HG03575 (cell line): ENCODE results near the gene CALHM1.

Source experiments
- ATAC-seq: cut with Tn5 transposase; IDR thresholded peaks from one replicate; pipeline ENCODE4 v1.9.1; 2021; ENCODE audit not compliant: unreplicated experiment, insufficient number of reproducible peaks, low FRiP score; ENCODE audit errors: extremely low read depth

Gene CALHM1

DNA sequence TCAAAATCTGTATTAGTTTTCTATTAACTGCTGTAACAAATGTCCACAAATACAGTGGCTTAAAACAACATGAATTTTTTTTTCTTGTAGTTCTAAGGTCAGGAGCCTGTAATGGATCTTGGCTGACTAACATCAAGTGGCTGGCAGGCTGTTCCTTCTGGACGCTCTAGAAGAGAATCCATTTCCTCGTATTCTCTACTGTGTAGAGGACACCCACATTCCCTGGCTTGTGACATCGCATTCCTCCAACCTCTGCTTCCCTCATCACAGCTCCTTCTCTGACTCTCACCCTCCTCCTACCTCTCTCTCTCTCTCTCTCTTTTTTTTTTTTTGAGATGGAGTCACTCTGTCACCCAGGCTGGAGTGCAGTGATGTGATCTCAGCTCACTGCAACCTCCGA lies 4.8 kb upstream of the CALHM1 start:
- ATAC-seq: no peak

DNA sequence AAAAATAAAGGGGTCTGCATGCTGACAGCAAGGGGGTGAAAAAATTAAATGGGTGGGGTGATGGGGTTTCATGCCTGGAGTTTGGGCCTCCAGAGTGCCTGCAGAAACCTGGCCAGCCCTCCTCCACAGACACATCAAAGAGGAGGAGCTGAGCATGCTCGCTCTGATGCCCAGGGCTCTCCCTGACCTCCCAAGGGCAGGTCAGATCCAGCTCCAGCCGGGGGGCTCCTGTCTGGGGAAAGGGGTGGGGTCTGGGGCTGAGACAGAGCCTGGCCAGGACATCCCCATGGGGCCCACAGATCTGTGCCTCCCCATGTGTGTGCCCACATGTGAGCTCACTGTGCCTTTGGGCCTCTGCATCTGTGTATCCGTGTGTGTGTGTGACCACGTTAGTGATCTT lies 915 bp upstream of the CALHM1 start:
- ATAC-seq: no peak

DNA sequence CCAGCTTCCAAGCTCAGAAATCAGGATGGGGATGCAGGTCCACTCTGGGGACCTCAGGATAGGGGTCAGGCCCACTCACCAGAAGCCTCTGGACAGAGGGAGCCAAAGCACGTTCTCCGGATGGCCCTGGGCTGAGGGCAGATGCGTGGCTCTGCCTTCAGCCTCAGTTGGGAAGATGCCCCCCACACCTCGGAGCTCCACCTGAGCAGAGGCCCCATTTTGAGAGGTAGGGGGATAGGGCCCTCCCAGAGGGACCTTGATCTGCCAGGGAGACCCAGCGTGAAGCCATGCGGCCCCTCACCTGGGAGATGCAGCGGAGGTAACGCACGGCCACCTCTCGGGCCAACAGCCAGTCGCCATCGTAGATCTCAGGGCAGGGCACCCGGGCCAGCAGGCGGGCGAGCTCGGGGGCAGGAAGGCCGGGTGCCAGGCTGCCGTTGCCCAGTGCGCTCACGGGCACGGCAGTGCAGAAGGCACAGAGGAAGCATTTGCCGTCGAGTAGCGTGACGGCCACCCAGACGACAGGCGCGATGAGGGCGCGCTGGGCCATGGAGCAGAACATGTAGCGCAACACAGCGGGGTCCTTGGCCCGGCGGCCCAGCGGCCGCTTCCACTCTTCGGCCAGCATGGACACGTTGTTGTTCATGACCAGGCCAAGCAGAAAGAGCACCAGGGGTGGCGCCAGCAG lies 660 bp downstream of the CALHM1 start:
- no peak for ATAC-seq

DNA sequence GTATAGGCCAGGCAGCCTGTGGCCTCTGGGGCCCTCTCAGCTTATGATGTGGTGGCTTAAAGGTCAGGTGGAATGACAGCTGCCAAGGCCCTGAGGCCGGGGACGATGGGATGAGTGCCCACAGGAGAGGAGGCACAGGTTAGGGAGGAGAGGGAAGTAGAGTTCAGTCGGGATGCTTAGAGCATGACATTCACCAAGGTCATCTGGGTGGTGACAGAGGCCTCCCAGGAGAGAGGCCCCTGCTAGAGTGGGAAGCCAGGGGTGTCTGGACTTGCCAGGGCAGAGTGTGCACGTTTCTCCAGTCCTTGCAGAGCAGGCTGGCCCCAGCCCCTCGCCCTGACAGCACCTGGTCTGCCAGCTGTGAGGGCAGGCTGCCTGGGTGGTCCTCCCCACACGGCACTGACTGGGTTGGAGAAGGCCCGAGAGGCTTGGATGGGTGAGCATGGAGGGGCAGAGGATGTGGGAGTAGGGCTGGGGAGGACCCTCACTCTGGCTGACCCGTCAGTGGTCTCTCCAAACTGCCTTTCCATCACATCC lies 1.5 kb downstream of the CALHM1 start:
- no peak for ATAC-seq

DNA sequence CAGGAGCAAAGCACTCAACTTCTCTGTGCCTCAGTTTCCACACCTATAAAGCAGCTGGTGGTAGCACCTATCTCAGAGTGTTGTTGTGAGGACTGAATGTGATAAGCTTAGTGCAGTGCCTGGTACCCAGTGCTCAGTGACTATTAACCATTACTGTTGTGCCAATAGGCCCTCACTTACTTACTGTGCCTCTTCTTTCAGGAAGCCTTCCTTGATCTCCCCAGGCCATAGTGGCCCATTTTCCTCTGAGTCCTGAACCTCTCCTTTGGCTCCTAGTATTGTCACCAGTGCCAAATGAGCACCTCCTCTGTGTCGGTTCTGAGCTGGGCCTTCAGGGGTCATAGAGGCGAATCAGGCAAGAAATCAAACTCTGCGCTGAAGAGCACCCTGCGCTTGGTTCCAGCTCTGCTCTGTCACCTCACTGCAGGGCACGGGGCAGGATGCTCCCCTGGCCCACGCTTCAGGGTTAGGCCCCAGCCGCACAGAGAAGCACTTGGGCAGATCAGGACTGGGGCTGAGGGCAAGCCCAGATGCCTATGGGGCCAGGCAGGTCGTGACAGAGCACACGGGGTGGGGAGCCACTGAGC lies 2.5 kb downstream of the CALHM1 start:
- ATAC-seq: no peak

DNA sequence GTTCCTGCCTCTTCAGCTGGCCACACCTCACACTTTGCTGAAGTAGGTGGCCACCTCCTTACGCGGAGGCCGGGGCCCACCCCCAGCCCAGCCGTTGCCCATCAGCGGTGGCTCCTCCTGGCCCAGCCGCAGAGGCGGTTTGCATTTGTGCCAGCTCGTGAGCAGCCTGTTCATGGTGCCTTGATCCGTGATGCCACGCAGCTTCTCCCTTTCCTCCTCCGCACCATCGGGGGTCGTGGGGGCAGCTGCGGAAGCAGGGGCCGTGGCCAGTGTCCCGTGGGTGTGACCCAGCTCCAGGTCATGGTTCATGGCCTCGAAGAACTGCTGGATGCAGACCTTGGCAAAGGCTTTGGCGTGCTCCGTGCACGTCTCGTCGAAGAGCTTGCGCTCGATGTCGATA lies 3.5 kb downstream of the CALHM1 start:
- no peak for ATAC-seq

DNA sequence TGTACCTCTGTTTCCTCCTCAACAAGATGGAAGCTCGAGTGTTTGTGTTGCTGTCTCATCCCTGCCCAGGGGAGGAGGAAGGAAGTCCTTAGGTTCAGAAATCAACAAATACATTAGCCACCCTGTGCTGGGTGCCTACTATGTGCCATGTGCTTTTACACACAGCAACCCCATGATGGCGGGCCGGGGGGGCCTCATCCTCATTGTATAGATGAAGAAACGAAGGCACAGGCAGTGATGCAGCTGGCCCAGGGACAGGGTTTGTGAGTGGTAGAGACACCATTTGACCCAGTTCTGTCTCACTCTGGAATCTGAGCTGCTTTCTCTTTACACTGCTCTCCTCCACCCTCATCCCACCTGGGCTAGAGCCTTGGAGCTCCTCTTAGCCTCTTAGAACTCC lies 4.7 kb downstream of the CALHM1 start:
- ATAC-seq: no peak

DNA sequence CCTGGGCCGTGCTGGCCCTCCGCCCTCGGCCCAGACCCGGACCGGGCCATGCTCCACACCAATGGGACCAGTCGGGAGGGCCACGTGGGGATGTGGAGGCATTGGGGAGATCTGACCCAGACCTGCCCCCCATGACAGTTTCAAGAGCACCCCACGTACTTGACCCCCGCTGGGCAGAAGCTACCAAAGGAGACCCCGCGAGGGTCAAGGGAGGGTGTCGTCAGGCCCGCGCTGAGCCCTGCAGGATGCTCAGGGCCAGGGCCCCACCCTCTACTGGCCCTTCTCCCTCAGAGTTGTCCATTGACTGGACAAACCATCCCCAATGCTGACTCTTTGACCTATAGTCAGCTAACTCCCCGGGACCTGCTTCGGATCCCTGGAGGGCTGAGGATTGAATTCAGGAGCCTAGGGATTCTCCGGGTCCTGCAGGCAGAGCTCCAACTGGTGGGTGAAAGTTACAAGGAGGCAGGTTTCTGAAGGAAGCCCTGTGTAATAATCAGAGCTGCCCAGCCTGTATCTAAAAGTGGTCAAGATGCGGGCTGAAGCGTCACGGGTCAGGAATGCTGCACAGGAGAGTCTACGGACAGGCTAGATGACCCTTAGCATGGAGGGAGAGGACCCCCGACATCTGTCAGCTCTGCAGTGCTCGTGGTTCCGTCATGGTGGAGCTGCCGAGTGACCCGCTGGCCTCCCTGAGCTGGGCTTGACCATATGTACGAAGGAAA lies 6.0 kb downstream of the CALHM1 start:
- ATAC-seq: no peak

DNA sequence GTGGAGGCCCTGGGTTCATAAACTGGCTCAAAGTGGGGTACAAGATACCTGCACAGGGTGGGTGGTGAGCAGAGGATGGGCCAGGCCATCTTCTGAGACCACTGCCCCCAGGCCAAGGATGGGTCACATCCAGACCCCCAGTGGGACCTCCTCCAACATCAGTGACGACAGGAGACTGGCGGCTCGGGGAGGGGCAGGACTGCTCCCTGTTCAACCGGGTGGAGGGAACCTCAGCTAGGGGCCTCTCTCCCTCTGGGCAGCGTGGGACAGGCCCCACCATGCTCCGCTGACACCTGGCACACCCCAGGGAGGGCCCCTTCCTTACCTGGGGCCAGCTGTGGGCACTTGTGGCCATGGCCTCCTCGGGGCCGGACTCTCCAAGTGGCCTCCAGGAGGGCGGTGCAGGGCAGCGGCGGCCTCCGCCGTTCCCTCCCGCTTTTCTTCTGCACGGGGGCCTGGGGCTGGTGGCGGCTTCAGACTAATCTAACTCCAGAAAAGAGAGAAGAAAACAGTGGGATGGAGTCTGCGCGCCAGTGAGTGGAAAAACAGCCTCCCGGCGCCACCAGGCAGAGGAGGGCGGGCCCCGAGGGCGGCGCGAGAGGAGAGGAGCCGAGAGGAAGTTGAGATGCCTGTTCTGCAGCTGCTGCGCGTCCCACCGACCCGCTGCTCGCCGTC lies 6.7 kb downstream of the CALHM1 start, which contains the start of gene CALHM2:
CALHM2 (minus strand) TSS at position 540 of the 675 bp plus-strand sequence. CDS start 2,429 bp downstream, outside the sequence.
- ATAC-seq: no peak

DNA sequence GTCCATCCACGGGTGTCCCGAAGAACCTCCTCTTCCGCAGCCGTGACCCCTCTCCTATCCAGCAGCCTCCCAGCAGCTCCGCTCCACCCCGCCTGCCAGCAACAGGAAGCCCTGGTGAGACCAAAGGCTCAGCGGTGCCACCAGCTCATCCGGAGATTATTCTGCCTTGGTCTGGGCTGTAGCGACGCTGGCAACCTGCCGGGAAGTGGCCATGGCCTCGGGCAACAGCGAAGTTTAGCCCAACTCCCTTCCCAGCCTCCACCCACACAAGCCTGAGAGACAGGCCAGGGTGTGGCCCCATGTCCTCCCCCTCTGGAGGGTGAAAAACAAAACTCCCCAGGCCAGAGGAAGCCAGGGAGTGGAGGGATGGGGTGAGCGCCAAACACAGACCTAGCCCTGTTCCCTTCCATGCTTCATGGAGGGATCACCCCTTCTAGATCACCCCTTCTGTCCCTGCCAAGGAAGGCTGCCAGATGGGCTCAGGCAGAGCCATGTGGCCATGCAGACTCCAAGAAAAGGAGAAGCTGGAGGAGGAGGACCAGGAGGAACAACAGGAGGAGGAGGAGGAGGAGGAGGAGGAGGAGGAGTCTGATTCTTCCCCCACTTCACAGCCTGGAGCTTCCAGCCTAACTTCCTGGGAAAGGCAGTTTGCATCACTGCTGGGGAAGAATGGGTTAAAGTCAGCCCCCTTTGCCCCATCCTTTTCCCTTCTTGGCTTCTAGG lies 7.4 kb downstream of the CALHM1 start:
- ATAC-seq: no peak

DNA sequence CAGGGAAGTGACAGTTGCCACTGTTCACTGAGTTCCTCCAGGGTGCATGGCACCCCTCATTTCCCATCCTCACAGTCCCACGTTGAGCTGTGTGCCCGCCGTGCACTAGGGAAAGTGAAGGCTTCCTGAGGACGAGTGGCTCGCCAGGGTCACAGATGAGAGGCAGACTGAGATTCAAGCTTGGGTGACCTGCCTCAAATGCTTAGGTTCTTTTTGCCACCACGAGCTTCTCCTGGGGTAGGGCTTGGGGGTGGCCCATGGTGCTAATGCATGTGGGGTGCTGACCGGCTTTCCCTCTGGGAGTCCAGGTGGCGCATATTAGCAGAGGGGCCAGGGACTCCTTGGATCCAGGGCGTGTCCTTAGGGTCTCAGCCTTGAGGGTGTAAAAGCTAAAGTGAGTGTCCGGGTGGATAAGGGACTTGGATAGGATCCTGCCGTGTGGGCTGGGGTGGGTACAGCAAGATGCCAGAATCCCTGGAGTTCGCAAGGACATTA lies 8.5 kb downstream of the CALHM1 start:
- ATAC-seq: no peak

DNA sequence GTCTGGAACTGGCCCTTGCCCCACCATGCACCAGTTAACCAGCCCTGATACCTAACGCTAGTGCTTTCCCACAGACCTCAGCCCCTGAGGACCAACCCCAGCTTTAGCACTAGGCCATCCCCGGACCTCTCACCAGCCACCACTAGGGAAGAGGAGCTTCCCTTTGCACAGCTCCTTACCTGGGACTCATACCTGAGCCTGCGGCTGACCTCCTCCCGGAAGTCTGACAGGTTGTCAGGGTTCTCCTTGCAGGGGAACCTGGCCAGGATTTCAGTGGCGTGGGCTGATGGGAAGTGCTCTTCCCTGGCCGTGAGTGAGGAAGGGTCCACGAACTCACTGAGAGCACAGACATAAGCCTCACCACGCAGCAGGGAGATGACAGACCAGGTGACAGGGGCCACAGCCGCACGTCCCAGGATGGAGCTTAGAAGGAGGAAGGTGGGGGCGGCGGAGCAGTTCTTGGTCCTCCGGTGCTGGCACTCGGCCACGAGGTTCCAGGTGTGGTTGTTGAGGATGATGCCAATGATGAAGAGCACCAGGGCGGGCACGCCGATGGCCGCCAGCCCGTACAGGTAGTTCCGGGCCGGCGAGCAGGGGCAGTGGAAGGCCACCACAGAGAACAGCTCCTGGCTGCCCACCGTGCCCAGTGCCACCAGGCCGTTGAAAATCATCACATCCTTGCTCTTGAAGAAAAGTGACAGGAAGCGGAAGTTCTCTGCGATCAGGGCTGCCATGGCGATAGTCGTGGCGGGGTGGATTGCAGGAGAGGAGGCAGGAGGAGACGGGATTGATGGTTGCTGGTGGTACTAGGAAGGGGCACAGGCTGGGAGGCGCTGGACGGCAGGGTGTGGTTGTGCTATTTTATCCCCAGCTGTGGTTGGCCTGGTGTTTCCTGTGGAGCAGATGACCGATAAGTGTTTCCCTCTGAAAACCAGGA lies 9.2 kb downstream of the CALHM1 start:
- ATAC-seq: no peak

DNA sequence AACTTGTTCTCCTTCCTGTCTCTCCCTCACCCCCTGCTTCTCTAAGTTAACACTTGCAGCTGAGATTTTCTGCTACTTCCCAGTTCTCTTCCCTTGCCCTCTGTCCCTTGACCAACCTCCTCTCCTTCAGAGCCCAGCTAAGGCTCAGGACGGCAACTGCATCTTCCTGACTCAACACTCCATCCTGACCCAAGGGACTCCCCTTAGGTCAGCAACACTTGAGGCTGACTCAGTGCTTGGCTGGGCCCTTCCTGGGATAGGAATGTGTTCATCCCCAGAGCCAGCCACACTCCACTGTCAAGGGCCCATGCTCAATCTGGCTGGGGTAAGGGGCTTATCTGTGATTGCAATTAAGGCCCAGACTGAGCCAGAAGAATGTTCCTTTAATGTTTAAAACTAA lies 10.0 kb downstream of the CALHM1 start:
- no peak for ATAC-seq

DNA sequence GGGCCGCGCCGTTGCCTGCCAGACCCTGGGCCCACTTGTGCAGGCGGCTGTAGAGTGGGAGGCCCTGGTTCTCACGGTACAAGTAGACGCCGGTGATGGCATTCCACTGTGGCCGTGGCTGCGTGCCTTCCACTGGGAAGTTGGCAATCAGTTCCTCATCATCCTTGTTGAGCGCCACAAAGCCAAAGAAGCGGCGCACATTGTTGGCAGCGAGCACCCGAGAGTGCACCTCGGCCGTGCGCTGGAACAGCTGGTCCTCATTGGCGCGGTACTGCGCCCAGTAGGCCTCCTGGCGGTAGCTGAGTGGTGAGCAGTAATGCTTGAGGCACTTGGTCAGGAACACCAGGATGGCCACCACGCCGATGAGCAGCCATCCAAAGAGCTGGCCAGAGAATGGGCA lies 11.5 kb downstream of the CALHM1 start:
- ATAC-seq: no peak

DNA sequence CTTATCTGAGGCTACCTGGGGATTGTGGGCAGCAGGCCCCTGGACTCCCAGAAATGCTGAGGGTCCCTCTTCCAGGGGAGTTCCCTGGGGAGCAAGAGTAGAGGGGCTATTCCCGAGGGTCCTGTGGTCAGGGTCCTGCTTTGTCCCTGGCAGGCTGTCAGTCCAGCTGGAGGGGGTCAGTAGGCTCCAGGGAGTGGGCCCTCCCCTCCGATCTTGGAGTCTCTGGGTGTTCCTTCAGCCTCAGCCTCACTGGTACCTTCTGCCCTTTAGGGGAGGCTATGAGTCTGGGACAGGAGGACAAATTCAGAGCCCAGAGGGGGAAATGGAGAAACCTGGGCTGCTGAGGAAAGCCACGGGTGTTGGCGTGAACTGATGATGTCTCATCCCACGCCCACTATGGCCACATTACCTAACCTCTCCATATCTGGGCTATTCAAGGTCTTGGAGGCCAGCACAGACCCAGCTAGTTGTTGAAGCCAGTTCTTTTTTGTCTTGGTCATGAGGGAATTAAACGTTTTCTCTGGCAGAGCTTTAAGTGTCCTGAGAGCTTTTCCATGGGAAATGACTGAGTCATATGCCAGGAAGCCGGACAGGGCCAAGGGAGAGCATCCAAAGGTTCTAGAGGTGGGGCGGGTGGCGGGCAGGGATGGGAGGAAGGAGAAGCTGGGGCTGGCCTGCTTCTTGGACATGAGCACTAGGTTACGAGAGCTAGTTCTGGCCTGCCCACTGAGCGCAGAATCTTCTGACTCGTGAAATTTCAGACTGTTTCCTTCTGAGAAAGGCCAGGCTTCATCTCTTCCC lies 12.7 kb downstream of the CALHM1 start:
- no peak for ATAC-seq

DNA sequence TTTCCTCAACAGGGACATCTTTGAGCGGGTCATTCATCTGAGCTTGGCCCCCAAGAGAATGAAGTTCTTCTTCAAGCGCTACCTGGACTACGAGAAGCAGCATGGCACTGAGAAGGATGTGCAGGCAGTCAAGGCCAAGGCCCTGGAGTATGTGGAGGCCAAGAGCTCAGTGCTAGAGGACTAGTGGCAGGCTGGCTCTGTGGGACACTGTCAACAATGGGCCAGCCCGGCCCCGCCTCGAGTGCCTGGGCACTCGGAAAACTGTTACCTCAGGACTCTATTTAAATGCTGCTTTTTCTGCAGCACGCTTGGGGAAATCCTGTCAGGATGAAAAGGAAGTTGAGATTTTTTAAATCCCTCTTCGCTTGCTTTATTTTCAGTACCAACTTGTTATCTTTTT lies 13.3 kb downstream of the CALHM1 start:
- ATAC-seq: no peak

DNA sequence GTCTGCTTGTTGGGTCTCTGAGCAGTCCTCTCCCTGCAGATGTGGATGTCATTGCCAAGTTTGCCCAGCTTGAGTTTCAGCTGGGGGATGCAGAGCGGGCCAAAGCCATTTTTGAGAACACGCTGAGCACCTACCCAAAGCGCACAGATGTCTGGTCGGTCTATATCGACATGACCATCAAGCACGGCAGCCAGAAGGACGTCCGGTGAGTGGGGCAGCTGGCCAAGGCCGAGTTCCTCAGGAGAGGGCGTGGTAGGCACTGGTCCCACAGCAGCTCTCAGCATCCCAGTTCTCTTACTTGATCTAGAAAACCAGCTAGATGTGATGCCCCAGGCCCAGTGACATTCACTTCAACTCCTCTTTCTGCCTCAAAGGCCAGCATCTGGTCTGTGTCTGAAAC lies 14.2 kb downstream of the CALHM1 start:
- ATAC-seq: no peak
